GM18858 (cell line): ENCODE results near the gene MYNN.

ENCODE experiments used
- ATAC-seq: cut with Tn5 transposase; IDR thresholded peaks from one replicate; pipeline ENCODE4 v1.9.1; 2021; ENCODE audit not compliant: unreplicated experiment

Gene MYNN

DNA sequence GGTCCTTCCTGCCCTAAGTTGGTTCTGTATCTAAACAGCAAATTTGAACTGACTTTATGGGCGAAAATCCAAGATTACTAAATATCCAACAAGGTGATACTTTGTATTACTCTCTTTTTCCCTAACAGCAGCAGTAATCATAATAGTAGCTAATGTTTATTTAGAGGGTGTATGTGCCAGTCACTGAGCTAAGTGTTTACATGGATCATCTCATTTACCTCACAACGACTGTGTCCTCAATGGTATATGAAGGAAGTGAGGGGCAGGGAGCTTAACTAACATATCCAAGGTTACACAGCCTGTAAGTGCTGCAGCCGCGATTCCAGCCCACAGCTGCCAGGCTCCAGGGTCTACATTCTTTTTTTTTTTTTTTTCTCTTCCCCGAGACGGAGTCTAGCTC lies 49.8 kb downstream of the MYNN start:
- ATAC-seq = no peak

GRCh38 chr3:169825316-169825715 lies 52.1 kb downstream of the MYNN start:
- ATAC-seq = no peak

DNA sequence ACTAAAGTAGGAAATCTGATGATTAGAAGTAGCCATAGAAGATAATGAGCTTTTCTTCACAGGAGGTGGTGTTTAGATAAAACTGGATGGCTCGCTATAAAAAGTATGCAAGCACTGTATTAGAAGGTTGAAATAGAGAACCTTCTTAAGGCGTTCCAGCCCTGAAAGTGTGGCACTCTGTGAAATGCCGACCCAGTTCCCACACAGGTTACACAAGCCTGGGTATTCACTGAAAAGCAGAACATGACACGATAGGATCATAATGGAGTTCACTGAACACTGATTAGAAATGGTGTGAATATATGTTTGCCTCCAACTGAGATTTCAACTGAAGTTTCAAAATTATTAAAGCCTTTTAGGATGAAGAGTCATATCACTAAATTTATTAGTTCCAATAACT lies 54.5 kb downstream of the MYNN start:
- ATAC-seq = no peak

DNA sequence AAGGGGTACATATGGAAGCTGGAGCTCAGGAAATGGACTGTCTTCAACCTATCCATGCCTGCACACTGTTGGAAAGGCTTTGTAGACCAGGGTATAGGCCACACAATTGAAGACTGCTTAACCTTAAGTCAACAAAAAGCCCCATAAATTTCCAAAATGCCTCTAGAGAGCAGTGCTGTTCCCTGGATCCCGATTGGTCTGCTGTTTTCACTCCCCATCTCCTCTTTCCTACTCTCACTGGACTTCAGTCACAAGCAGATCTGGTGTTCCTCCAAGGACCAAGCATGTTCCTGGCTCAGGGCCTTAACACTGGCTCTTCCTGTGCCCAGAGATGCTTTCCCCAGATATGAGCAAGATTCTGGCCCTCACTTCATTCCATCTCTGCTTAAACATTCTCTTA lies 62.3 kb downstream of the MYNN start:
- no peak for ATAC-seq

DNA sequence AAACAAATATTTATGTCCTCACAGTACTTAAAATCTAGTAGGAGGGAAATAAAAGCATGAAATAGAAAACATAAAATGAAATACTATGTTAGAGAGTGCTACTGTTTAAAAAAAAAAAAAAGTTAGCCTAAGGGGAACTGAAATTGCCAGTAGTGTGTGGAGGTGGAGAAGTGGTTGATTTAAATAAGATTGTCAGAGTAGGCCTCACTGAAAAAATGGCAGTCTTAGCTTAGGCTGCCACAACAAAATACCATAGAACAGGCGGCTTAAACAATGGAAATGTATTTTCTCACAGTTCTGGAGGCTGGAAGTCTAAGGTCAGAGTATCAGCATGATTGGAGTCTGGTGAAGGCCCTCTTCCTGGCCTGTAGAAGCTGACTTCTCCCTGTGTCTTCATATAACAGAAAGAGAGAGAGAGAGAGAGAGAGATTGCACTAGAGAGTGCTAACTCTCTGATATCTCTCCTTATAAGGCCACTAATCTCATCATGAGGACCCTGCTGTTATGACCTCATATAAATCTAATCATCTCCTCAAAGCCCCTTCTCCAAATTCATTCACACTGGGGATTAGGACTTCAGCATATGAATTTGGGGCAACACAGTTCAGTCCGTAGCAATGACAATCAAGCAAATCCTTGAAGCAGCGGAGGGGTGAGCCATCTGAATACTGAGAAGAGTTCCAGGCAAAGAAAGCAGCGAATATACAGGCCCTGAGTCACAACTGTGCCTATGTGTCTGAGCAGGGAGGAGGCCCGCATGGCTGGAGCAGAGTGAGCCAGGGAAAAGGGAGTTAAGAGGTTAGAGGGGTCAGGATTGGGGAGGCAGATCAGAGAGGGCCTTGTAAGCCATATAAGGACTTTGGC lies 63.1 kb downstream of the MYNN start:
- ATAC-seq = peak; percentile 82

DNA sequence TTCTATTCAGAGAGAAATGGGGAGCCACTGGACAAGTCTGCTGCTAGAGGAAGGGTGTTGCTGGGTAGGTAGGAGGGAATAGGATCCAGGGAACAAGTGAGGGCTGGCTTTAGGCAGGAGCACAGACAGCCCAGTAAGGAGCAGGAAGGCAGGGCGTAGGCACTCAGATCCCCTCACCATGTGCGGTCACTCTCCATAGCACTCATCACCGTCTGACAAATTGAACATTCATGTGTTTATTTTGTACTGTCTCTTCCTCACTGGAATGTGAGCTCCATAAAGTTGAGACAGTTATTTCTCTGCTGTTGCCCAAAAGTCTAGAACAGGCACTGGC lies 63.7 kb downstream of the MYNN start:
- ATAC-seq = no peak

- no peak for ATAC-seq
These were observed 65.4 kb downstream of the MYNN start for GRCh38 chr3:169838511-169839030.
